Measurements from ENCODE around the gene NOXO1.

Gene NOXO1

GRCh38 chr16:2009791-2010510 is 28.7 kb upstream of the NOXO1 start, which contains the start of gene ZNF598:
ZNF598 (minus strand) TSS chr16:2009821.
- peak; percentile 83 for DNase-seq

DNA sequence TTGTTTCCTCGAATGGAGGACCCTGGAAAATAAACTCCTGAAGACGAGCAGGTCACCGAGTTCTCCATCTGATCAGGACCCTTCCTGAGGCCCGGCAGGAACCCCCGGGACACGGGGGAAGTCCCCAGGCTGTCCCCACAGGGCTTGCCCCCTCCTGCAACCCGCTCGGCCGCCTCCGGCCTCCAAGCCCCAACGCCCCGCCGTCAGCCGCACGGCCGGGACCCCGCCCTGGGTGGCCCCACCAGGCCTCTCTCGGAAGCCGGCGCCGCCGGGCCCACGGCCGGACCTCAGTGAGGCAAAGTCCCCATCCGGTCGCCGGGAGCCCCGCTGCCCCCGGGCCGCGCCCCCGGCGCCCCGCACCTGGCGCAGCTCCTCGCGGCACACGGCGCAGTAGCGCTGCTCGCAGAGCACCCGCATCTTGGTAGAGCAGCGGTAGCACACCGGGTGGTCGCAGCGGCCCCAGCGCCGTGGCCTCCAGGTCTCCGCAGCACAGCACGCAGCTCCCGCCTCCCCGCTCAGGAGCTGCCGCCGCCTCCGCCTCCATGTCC is 28.0 kb upstream of the NOXO1 start:
- no peak for DNase-seq

GRCh38 chr16:2008631-2009163 is 27.4 kb upstream of the NOXO1 start:
- DNase-seq = peak; percentile 64

GRCh38 chr16:2008009-2008526 is 26.8 kb upstream of the NOXO1 start:
- DNase-seq = peak; percentile 67

DNA sequence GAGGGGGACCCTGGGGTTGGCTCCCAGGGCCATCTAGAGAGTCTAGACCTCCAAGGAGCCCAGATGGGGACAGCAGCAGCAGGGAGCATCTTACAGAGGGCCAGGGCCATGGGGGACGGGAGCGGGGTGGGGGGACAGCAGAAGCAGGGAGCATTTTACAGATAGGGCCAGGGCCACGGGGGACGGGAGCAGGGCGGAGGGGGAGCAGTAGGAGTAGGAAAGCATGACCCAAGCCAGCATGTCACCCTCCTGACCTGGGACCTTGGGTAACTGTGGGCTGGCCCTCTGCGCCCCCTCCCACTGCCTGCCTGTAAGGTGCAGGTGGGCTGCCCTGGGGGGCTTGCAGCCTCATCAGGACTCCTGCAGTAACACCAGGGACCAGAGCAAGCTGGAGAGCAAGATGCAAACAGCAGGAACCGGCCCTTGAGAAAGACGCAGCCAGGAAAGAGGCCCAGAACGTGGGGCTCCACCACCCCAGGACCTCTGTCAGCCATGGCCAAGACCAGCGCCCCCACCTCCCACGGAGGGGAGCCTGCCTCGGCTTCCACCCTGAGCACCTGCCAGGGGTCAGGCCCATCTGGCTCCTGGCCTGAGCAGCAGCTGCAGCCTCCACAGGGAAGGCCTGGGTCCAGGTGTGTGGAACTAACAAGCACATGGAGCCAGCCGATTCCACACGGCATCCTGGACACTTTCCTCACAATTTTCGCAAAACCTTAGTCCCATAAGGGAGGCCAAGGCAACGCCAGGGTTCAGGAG is 26.0 kb upstream of the NOXO1 start:
- no peak for DNase-seq

GRCh38 chr16:2006317-2006716 is 25.0 kb upstream of the NOXO1 start:
- DNase-seq = no peak

- DNase-seq = no peak
These were observed 24.4 kb upstream of the NOXO1 start for GRCh38 chr16:2005646-2006045.

DNA sequence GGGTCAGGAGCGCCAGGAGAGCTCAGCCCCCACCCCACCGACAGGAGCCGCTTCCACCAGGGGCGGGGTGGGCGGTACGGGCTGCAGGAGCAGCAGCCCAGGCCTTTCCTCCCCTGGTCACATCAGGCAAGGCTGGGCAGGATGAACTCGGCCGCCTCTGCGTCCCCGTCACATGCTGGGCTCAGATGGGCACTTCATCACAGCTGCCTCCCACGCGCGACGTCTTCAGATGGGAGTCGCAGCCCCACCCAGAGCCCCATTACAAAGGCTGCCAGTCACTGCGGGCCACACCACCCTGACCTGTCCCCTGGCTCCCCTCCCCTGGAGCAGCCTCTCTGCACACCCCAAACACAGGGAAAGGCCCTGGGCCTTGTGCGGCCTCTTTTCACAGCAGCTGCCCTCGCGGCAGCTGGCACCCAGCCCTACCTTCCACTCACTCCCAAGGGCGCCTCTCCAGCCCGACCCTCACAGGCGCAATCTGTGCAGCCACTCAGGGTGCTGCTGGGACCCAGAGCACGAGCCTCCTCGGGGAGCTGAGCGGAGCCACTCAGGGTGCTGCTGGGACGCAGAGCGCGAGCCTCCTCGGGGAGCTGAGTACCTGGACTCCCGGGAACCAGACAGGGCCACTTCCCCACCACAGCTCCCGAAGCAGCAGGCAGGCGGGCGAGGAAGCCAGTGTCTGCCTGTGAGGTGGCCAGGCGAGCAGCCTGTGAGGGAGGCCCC is 23.7 kb upstream of the NOXO1 start:
- DNase-seq = no peak

- peak; percentile 94 for DNase-seq
These were observed 22.8 kb upstream of the NOXO1 start for GRCh38 chr16:2003827-2004641.

- no peak for DNase-seq
These were observed 22.1 kb upstream of the NOXO1 start for GRCh38 chr16:2003231-2003826.

DNA sequence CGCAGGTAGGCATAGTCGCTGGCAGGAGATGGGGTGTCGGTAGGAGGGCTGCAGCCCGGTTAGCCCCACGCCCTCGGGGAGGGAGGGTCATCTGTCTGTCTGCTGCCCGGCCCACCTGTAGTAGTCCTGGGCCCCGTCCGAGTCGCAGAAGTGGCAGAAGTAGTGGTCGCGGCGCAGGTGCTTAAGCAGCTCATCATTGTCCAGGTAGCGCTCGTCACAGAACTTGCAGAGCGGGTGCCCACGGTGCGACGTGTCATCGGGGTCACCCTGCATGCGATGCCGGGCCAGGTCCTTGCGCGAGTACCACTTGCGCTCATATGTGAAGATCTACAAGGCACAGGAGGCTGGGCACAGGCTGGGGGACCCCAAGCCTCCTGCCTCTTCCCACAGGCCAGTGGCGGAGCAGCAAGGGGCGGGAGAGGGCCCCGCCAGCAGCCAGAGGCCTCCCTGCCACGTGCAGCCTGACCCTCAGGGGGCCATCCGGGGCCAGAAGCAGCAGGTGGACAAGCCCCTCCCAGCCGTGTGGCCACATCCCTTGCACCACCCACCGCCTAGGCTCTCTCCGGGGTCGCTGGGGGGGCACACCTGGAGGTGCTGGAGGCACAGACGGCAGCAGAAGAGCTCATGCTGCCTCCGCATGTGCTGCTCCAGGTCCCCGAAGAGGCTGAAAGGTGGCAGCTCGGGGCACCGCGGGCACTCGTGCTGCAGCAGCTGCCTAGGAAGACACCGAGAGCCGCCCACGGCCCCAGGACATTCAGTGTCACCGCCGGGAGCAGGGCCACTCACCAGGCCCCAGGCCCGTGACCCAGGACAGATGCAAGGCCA is 21.3 kb upstream of the NOXO1 start:
- no peak for DNase-seq

DNA sequence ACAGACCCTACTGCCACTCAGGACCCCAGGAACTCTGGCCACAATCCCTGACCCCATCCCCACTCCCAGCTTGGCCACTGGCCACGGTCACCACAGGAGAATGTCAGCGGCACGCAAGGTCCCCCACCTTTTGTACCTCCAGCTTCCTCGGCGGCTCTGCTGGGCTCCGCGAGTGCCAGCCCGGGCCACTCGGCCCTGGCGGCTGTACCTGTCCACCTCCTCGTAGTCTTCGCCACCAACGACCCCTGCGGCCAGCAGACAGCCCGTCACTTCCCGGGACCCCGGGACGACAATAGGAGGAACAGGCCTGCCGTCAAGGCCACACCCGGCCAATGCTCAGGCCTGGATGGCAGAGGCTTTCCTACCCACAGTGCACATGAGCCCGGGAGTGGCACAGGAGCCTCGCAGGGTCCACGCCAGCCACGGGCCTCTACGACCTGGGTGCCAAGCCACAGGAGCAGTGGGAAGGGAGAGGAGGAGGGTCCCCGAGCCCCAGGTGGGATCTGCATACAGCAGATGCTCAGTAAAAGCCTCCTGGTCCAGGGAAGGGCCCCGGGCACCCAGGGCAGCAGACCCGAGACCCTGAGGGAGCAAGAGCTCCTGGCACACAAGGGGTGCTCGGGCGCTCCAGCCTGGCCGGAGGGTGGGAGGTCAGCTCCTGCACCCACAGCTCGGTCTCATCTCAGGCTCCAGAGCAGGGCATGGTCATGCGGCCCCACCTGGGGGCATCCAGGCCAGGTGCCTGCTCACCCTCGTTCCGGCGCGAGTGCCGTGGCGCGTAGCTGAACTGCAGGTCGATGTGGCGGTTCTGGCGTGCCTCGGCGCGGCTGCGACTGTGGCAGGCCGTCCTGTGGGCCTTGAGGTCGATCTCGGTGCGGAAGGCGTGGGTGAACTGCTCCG is 20.4 kb upstream of the NOXO1 start:
- DNase-seq = no peak

DNA sequence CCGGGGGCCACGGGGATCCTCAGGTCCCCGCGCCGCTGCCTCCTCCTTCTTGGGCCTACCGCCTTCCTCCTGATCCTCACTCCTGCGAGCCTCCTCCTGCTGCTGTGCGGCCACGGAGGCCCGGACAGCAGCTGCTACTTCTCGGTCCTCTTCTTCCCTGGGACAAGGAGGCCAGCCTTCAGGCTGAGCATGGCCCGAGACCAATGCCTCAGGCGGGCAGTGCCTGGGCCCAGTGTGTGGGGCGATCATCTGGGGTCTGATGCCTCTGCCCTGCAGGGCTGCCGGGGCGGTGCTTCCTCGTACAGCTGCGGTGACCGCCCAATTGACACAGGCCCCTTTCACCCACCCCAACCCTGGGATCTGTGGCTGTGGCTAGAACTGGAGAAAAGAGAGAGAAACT is 19.8 kb upstream of the NOXO1 start:
- no peak for DNase-seq

DNA sequence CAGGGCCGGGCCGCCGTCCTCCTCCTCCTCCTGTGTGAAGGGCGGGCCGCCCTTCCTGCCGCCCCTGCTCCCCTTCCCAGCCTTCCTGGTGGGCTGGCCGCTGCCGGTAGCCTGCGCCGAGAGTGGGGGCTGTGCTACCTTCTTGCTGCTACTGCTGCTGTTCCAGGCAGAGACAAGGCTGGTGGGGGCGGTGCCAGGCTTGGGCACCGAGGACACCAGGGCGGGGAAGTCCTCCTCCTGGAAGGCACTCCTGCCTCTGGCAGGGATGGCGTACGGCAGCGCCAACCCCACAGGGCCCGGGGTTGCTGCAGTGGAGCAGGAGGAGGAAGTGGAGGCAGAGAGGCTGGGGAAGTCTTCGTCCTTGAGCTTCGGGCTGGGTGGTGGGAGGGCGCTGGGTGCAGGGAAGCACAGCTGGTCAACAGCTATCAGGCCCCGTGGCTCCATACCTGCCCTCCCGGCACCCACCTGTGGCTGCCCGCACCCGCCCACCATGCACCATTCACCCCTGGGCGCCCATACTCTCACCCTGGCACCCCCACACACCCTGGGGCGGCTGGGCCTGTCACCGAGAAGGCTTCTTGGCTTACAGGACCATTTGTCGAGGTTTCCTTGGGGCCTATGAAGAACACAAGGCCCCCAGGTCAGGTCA is 18.7 kb upstream of the NOXO1 start:
- no peak for DNase-seq

DNA sequence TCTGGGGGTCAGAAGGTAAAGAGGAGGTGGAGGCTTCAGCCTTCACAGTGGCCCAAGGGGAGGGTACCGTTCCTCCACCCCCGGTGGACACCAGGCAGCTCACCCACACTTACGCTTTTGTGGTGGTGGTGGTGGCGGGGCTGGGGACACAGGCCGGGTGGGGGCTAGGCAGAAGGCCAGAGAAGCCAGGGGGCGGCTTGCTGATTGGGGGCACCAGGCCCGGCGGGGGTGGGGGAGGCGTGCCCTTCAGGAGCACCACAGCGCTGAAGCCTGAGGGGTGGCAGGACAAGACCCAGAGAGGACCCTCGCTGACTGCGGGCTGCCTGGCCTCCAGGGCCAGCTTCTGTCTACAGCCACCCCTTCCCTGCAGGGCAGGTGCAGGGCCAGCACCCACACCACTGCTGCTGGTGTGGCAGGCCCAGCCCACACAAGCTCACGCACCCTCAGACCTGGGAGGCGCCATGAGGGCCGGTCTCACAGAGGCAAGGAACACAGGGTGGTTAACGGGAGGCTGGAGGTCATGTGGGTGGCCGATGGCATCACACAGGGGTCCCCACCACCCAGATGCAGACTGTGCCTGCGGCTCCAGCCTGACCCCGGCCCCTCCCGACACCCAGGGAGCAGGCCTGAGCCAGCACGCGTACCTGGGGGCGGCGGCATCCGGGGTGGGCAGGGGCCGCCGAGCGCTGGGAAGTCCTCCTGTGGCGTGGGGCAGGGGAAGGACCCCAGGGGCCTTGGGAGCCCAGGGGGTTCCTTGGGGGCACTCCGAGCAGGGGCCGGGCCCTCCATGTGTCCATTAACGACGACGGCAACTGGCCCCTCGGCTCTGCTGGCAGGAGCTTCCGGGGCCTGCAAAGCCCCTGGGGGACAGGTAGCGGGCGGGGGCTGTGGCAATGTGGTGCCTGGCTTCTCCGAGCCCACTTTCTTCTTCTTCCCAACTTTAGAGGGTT is 17.9 kb upstream of the NOXO1 start:
- DNase-seq = no peak

DNA sequence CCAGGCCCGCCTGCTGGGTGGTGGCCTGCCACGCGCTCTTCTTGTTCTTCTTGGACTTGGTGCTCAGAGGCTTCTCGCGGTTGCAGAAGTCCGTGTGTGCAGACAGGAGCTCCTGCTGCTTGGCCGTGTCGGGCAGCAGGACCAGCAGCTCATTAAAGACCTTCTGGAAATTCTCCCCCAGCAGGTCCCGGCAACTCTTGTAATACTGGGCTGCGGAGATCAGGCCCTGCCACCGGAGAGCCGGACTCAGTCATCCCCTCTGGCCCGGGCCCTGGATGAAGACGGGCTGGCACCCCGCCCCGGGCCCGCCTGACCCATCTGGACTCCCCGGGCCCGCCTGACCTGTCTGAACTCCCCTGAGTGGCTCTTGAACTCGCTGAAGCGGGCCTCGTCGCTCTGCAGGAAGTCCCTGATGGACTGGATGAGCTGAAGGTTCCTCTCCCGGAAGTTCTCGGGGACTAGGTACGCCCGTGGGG is 17.1 kb upstream of the NOXO1 start:
- DNase-seq = no peak

DNA sequence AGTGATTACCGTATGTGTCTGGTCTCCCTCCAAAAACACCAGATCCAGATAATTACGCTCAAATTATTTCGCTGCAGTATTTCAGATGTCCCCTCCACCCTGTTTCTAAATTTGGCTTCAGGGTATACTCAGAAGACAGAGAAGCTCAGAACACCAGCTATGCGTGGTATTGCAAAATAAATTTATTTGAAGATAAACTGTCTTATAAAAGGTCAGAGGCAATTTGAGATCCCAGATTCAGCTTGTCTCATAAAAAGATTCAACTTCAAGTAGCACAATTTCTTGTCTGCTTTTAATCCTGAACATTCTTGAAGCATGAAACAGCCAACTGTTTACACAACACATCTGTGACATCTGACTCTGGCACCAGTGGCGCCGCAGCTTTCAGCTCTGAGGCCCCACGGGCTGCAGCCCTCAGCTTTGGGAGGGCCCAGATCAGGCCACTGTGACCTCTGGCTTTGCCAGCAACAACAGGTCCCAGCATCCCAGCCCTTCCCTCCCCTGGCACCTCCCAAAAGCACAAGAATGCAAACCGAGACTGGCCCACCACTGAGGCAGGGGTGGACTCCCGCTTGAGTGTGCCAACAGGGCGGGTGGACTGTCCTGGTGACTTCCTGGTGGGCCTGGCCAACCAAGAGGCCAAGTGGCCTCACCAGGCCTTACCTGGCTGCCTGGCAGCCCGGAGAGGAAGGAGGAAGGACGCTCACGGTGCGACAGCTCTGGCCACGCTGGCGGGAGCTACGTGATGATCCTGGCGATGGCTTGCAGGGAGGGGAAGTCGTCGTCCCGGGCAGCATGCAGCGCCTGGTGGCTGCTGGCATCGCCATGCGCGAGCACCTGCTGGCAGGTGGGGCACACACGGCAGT is 16.5 kb upstream of the NOXO1 start:
- DNase-seq = no peak
